Globus pallidus (tissue), 1 donor: ENCODE measurements around the gene STK11IP.

Source experiments
- DNase-seq: peaks from one replicate; pipeline ENCODE4 v3.0.0-alpha.2; 2015; ENCODE audit warnings: low spot score

Gene STK11IP

GRCh38 chr2:219619235-219619634 is 21.6 kb downstream of the STK11IP start:
- DNase-seq: no peak

GRCh38 chr2:219620546-219620945 is 22.9 kb downstream of the STK11IP start:
- DNase-seq: no peak

GRCh38 chr2:219621935-219622334 is 24.3 kb downstream of the STK11IP start:
- no peak for DNase-seq

GRCh38 chr2:219622472-219622871 is 24.8 kb downstream of the STK11IP start:
- DNase-seq: no peak

- no peak for DNase-seq
Measured at GRCh38 chr2:219624565-219624964, 26.9 kb downstream of the STK11IP start.

- DNase-seq: no peak
Measured at GRCh38 chr2:219625179-219625578, 27.5 kb downstream of the STK11IP start.

GRCh38 chr2:219626540-219626939 is 28.9 kb downstream of the STK11IP start:
- DNase-seq: no peak

- DNase-seq: no peak
Measured at GRCh38 chr2:219627103-219628100, 29.7 kb downstream of the STK11IP start, which contains the start of gene SLC4A3. SLC4A3 (plus strand) TSS chr2:219627630; CDS start chr2:219627993, 363 bp downstream.

GRCh38 chr2:219628235-219628985 is 30.8 kb downstream of the STK11IP start:
- DNase-seq: no peak

GRCh38 chr2:219628986-219629901 is 31.6 kb downstream of the STK11IP start:
- no peak for DNase-seq

GRCh38 chr2:219629976-219630695 is 32.5 kb downstream of the STK11IP start:
- no peak for DNase-seq

GRCh38 chr2:219630770-219631405 is 33.2 kb downstream of the STK11IP start:
- DNase-seq: no peak

GRCh38 chr2:219631406-219631891 is 33.8 kb downstream of the STK11IP start:
- no peak for DNase-seq

GRCh38 chr2:219631904-219632759 is 34.5 kb downstream of the STK11IP start:
- no peak for DNase-seq

- DNase-seq: no peak
Measured at GRCh38 chr2:219632760-219633105, 35.1 kb downstream of the STK11IP start.

- DNase-seq: no peak
Measured at GRCh38 chr2:219633276-219634065, 35.8 kb downstream of the STK11IP start.

GRCh38 chr2:219634171-219634940 is 36.7 kb downstream of the STK11IP start:
- DNase-seq: no peak
